Measurements from ENCODE around the gene WDR26.
"Not testable (repeated sequence)": the region's sequence is repeated elsewhere in the genome, so short reads cannot be mapped to it uniquely, and the experiment has no call there.

The WDR26 gene

DNA sequence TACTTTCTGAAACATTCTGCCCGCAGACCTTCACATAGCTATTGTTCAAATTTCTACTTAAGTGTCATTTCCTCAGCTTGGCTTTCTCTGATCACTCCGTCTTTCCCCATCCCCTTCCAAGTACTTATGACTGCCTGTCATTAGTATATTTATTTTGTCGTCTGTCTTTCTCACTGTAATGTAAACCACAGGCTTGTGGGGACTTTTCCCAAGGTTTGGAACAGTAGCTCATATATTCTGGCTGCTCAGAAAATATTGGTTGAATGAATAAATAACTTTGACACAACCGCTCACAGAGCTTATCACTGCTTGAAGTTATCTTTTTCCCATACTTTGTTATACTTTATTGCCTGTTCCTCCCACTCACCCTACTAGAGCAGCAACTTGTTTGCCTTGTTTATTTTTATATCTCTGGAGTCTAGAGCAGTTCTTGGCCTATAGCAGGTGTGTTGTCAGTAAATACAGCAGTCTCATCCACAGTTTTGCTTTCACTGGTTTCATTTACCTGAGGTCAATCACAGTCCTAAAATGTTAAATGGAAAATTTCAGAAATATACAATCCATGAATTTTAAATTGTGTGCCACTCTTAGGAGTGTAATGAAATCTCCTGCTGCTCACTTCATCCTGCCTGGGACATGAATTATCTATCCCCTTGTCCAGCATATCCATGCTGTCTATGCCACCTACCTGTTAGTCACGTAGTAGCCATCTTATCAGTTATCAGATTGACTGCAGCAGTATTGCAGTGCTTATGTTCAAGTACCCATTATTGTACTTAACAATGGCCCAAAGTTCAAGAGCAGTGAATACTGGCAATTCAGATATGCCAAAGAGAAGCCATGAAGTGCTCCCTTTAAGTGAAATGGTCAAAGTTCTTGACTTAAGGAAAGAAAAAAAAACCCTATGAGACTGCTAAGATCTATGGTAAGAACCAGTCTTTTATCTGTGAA lies 80.3 kb downstream of the WDR26 start:
- no peak overlapping the region for H3K27ac ChIP-seq
- no peak for DNase-seq (ENCODE audit: low read depth, low spot score)

DNA sequence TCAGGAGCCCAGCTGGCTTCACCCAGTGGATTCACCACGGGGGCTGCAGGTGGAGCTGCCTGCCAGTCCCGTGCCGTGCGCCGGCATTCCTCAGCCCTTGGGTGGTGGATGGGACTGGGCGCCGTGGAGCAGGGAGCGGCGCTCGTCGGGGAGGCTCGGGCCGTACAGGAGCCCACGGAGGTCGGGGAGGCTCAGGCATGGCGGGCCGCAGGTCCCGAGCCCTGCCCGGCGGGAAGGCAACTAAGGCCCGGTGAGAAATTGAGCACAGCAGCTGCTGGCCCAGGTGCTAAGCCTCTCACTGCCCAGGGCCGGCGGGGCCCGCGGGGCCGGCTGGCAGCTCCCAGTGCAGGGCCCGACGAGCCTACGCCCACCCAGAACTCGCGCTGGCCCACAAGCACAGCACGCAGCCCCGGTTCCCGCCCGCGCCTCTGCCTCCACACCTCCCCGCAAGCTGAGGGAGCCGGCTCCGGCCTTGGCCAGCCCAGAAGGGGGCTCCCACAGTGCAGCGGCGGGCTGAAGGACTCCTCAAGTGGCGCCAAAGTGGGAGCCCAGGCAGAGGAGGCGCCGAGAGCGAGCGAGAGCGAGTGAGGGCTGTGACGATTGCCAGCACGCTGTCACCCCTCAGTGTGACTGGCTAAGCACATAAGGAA lies 82.0 kb downstream of the WDR26 start:
- not testable (repeated sequence) for H3K27ac ChIP-seq; DNase-seq (ENCODE audit: low read depth, low spot score)

DNA sequence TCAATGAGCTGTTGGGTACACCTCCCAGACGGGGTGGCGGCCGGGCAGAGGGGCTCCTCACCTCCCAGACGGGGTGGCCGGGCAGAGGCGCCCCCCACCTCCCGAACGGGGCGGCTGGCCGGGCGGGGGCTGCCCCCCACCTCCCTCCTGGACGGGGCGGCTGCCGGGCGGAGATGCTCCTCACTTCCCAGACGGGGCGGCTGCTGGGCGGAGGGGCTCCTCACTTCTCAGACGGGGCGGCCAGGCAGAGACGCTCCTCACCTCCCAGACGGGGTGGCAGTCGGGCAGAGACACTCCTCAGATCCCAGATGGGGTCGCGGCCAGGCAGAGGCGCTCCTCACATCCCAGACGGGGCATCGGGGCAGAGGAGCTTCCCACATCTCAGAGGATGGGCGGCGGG lies 84.9 kb downstream of the WDR26 start:
- DNase-seq (ENCODE audit: low read depth, low spot score); H3K27ac ChIP-seq: not testable (repeated sequence)

DNA sequence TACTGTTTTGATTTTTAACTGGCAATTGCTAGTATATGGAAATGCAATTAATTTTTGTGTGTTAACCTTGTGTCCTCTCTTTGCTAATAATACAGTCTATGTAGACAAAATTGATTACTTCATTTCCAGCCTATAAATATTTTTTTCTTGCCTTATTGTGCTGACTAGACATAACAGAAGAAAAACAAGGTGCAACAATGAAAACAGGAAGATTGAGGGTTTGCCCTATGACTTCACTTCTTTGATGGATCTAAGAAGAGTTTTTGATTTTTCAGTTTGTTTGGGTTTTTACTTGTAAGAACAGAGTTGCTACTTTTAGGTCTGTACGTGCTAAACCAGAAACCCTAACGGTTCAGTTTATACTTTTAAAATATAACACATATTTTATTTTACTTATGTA lies 86.5 kb downstream of the WDR26 start:
- H3K27ac ChIP-seq: no peak overlapping the region
- DNase-seq (ENCODE audit: low read depth, low spot score): no peak

DNA sequence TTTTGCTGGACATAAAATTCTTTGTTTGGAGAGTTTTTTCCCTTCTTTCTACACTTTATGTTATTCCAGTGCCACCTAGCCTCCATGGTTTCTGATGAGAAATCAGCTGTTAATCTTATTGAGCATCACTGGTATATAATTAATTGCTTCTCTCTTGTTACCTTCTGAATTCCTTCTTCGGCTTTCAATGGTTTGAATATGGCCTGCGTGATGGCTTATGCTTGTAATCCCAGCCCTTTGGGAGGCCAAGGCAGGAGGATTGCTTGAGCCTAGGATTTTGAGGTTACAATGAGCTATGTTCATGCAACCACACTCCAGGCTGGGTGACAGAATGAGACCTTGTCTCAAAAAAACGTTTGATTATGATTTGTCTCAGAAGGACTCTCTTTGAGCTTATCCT lies 90.9 kb downstream of the WDR26 start:
- no peak overlapping the region for H3K27ac ChIP-seq

DNA sequence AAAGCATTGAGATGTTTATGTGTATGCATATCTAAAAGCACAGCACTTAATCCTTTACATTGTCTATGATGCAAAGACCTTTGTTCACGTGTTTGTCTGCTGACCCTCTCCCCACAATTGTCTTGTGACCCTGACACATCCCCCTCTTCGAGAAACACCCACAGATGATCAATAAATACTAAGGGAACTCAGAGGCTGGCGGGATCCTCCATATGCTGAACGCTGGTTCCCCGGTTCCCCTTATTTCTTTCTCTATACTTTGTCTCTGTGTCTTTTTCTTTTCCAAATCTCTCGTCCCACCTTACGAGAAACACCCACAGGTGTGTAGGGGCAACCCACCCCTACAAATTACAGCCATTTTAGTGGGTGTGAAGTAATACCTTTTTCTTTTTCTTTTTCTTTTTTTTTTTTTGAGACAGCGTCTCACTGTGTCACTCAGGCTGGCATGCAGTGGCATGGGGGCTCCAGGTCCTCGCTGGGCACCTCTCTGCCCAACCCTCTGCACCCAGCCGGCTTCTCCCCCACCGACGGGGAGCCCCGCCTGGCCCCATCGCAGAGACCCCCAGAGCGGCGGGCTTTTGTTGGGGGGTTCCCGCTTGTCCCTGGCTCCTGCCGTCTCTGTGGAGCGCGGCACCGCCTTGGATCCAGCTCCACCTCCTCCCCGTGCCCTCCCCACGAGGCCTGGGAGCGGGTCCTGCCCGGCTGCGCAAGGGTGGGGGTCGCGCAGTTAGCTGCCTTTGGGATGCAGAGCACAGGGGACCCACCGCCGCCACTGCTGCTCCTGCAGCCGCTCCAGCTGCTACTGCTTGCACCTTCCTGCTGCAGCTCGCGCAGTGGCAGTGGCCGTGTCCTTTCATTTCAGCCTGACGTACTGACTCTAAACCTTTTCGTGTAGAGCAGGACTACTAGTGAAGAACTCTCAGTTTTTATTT lies 93.9 kb downstream of the WDR26 start:
- DNase-seq (ENCODE audit: low read depth, low spot score); H3K27ac ChIP-seq: not testable (repeated sequence)

More for the DNA sequence above, 90.9 kb downstream of the WDR26 start:
- DNase-seq (ENCODE audit: low read depth, low spot score): no peak

DNA sequence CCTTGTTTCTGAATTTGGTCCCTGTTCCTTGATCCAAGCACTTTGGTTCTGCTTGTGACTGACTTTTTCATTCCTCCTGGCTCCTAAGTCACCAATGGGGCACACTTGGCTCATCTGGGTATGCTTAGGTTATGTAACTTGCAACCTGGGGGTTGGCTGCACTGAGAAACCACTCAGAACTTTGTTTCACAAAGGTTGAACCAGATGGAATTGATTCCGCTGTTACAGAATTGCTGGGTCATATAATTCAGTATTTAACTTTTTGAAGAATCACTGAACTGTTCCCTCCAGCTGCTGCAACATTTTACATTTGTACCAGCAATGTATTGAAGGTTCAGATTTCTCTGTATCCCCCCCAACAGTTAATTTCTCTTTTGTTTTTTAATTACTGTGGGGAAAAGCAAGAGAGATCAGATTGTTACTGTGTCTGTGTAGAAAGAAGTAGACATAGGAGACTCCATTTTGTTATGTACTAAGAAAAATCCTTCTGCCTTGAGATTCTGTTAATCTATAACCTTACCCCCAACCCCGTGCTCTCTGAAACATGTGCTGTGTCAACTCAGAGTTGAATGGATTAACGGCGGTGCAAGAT lies 95.1 kb downstream of the WDR26 start:
- no peak overlapping the region for H3K27ac ChIP-seq
- no peak for DNase-seq (ENCODE audit: low read depth, low spot score)

DNA sequence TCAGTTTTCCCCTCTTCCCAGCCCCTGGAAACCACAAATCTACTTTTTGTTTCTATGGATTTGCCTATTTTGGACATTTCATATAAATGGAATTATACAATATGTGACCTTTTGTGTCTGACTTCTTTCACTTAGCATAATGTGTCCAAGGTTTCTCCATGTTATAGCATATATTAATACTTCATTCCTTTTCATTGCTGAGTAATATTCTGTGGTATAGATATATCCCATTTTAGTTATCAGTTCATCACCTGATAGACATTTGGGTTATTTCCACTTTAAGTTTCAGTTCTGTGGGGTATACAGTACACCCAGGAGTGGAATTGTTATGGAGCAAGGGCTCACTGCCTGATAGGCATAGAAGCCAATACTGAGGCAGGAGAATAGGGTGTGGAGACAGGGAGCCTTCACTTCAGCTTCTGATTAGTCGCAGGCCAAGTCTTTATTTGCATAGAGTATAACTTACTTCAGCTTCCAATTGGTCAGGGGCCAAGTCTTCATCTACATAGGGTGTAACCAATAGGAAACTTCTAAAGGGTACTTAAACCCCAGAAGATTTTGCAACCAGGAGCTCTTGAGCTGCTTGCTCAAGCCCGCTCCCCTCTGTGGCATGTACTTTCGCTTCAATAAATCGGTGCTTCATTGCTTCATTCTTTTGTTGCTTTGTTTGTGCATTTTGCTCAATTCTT lies 96.3 kb downstream of the WDR26 start:
- DNase-seq (ENCODE audit: low read depth, low spot score): no peak
- H3K27ac ChIP-seq: no peak overlapping the region
